Fibroblast of the aortic adventitia (primary cell): Measurements from ENCODE around the gene PORCN. TPM values are rescaled to one million over a fixed set of nuclear protein-coding genes. Genes with fewer than 3 reads are reported as not detected.

Experiments used
- DNase-seq: peaks from one replicate; pipeline ENCODE4 v3.0.0-alpha.2; 2010; ENCODE audit warnings: low read depth
- H3K4me3 ChIP-seq: 2 replicates; pipeline ENCODE4 v1.5.1; 2011; ENCODE audit warnings: low read depth, mild to moderate bottlenecking, control low read depth, low read length, moderate library complexity
- total RNA-seq: library from RNA; depleted of rRNA; stranded (reverse); fragments of >200 nt; gene quantifications from 2 replicates; pipeline ENCODE4 v1.2.3, GENCODE V29; 2012; ENCODE audit warnings: low replicate concordance
- TF ChIP-seq, protein P1 (sequence below): IDR thresholded peaks from 2 replicates; pipeline ENCODE4 v1.5.1; 2011; ENCODE audit warnings: mild to moderate bottlenecking, low read length, control low read depth, inconsistent platforms; ENCODE audit not compliant: insufficient read depth

Gene PORCN
- total RNA-seq, 1 donor = 9.1 TPM

DNA sequence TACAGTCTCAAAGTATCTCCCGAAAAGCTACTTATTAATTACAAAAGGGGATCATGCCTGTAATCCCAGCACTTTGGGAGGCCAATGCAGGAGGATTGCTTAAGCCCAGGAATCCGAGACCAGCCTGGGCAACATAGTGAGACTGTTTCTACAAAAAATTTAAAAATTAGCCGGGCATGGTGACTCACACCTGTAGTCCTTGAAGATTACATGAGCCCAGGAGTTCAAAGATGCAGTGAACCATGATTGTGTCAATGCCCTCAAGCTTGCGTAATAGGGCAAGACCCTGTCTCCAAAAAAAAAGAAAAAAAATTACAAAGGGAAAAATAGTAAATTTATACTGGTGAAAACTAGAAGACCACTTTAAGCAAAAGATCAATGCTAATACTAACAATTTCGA, 3.3 kb upstream of the PORCN start:
- H3K4me3 ChIP-seq = no peak overlapping the region
- TF ChIP-seq, protein P1, sequence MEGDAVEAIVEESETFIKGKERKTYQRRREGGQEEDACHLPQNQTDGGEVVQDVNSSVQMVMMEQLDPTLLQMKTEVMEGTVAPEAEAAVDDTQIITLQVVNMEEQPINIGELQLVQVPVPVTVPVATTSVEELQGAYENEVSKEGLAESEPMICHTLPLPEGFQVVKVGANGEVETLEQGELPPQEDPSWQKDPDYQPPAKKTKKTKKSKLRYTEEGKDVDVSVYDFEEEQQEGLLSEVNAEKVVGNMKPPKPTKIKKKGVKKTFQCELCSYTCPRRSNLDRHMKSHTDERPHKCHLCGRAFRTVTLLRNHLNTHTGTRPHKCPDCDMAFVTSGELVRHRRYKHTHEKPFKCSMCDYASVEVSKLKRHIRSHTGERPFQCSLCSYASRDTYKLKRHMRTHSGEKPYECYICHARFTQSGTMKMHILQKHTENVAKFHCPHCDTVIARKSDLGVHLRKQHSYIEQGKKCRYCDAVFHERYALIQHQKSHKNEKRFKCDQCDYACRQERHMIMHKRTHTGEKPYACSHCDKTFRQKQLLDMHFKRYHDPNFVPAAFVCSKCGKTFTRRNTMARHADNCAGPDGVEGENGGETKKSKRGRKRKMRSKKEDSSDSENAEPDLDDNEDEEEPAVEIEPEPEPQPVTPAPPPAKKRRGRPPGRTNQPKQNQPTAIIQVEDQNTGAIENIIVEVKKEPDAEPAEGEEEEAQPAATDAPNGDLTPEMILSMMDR = no peak
- no peak for DNase-seq

- H3K4me3 ChIP-seq = no peak overlapping the region
- no peak for DNase-seq
- TF ChIP-seq, protein P1 = no peak
Observed at GRCh38 chrX:48507246-48507645, 1.5 kb upstream of the PORCN start.

DNA sequence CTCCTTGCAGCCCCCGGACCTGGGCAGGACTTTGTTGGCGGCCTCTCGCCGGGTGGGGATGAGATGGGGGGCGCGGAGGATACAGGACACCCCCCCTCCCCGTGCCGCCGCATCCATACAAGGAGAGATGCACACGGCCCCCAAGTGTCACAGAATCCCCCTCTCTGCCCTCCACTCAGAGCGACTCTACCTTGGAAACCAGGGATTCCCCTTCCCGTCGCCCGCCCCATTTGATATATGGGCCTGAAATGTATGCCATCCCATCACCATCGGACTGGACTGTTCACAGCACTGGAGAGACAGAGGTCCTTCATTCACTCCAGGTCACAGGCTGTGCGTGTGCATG, 426 bp downstream of the PORCN start:
- TF ChIP-seq, protein P1 = no peak
- DNase-seq = no peak
- peak overlapping the region; percentile 77 for H3K4me3 ChIP-seq

DNA sequence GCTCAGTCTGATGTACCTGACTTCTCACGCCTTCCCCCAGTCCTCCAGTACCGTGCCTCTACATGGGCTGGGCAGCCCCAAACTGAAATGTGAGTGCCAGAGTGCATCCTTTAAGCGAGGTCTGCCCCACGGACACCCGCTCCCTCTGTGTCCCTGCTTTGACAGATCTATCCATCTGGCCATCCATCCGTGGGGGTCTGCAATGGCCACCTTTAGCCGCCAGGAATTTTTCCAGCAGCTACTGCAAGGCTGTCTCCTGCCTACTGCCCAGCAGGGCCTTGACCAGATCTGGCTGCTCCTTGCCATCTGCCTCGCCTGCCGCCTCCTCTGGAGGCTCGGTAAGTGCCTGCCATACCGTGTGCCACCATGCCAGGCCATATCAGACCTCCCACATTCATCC, 827 bp downstream of the PORCN start:
- H3K4me3 ChIP-seq = peak overlapping the region; percentile 77
- DNase-seq = no peak
- TF ChIP-seq, protein P1 = no peak

- H3K4me3 ChIP-seq = no peak overlapping the region
- TF ChIP-seq, protein P1 = peak; percentile 47
- DNase-seq = no peak
Observed at GRCh38 chrX:48511560-48511959, 2.8 kb downstream of the PORCN start.

DNA sequence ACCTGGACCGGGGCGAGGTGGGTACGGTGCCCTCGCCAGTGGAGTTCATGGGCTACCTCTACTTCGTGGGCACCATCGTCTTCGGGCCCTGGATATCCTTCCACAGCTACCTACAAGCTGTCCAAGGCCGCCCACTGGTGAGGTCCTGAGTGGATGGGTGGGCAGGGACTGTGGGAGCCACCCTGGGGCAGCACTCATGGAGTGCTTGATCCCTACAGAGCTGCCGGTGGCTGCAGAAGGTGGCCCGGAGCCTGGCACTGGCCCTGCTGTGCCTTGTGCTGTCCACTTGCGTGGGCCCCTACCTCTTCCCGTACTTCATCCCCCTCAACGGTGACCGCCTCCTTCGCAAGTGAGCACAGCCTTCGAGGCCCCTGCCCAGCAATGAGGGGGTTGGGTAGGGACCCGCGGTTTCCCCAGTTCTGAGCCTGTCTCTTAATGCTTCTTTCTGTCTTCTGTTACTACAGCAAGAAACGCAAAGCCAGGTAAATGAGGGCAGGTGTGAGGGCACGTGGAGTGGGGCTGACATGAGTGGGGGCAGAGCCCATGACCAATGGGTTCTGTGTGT, 3.7 kb downstream of the PORCN start:
- no peak overlapping the region for H3K4me3 ChIP-seq
- no peak for DNase-seq
- TF ChIP-seq, protein P1 = no peak

DNA sequence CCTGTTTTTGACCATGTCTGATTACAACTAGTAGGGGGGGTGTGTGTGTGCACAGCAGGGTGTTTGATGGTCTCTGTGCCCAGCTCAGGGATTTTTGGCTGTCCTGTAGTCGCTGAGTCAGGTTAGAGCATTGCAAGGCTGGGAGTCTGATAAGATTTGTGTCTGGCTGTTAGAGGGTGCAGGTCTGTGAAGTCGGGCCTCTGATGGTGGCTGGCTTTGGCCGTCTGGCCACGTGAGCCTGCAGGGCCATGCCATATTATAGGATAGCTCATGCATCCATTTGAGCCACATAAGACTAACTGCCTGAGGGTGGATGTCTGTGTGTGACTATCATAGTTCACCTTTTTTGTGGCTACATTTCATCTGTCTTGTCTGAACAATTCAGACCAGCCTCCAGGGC, 4.9 kb downstream of the PORCN start:
- no peak overlapping the region for H3K4me3 ChIP-seq
- TF ChIP-seq, protein P1 = no peak
- no peak for DNase-seq
